ENCODE results near the gene RGS17.
"Not testable (repeated sequence)": the region's sequence is repeated elsewhere in the genome, so short reads cannot be mapped to it uniquely, and the experiment has no call there.

GRCh38 chr6:152966168-152966894 lies 164.8 kb downstream of the RGS17 start:
- not testable (repeated sequence) for TF ChIP-seq SUZ12 (IDR thresholded peaks at IDR 0.05); CTBP1 (IDR thresholded peaks at IDR 0.05; ENCODE audit: borderline replicate concordance); SP1 (IDR thresholded peaks at IDR 0.05); HDGF (IDR thresholded peaks at IDR 0.05; ENCODE audit: borderline replicate concordance); ELF4 (IDR thresholded peaks at IDR 0.05); BHLHE40 (IDR thresholded peaks at IDR 0.05; ENCODE audit: borderline replicate concordance); FOXA1 (IDR thresholded peaks at IDR 0.05); FOXM1 (IDR thresholded peaks at IDR 0.05; ENCODE audit: borderline replicate concordance); NFRKB (IDR thresholded peaks at IDR 0.05); ZNF384 (IDR thresholded peaks at IDR 0.05); FOXK2 (IDR thresholded peaks at IDR 0.05); L3MBTL2 (conservative IDR thresholded peaks at IDR 0.05); PKNOX1 (IDR thresholded peaks at IDR 0.05); LEF1 (IDR thresholded peaks at IDR 0.05; ENCODE audit: borderline replicate concordance)

All from HEK293T (cell line).